ENCODE data around the gene ZNF200. TPM values are rescaled to one million over a fixed set of nuclear protein-coding genes. Genes with fewer than 3 reads are reported as not detected.
A peak's percentile ranks its signal among the peaks of the same experiment; 100 is the strongest.
"Not testable (repeated sequence)": the region's sequence is repeated elsewhere in the genome, so short reads cannot be mapped to it uniquely, and the experiment has no call there.

Gene ZNF200
- total and polyA plus RNA-seq, 2 of the 13 experiments (the other 11 are each of a cell fraction or from before 2014, with no cell fraction given): 3.5 to 16.5 TPM

DNA sequence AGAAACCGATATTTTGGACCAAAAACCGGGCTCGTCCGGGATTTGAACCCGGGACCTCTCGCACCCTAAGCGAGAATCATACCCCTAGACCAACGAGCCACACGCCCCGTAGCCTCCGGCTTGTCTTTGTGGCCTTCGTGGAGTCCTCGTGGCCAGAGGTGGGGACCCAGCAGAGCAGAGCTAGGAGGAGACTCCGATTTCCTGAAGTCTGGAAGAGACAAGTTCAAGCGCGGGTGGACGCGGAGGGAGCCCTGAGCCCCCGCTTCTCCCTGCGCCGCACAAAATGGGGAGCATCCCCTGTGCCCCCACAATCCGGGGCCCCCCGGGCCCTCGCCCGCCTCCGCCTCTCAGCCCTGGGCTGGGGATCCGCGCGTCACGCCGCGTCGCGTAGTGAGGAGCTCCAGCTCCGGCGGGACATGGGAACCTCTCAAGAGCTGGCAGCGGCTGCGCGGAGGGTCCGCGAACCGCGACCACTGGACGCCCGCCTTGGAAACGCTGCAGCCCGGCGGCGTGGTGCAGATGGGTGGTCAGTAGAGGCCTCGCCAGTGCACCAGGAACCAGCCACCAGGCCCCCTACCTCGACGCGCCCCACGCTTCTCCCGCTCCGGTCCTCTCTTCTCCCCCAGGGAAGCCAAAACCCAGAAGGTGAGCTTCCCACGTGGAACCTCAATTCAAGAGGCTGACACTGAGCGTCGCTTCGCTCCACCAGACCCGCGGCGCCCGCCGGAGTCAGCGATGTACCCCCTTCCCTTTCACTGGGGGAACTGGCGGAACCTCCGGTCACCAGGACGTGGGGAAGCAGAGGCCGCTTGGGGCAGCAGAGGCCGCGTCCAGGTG lies 52.1 kb downstream of the ZNF200 start (continued):
- TF ChIP-seq, protein P1, sequence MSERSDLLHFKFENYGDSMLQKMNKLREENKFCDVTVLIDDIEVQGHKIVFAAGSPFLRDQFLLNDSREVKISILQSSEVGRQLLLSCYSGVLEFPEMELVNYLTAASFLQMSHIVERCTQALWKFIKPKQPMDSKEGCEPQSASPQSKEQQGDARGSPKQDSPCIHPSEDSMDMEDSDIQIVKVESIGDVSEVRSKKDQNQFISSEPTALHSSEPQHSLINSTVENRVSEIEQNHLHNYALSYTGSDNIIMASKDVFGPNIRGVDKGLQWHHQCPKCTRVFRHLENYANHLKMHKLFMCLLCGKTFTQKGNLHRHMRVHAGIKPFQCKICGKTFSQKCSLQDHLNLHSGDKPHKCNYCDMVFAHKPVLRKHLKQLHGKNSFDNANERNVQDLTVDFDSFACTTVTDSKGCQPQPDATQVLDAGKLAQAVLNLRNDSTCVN (CRISPR knock-in tag; IDR thresholded peaks at IDR 0.05; ENCODE audit: borderline replicate concordance): no peak
- TF ChIP-seq GABPB1 (CRISPR knock-in tag; IDR thresholded peaks at IDR 0.05): peak; percentile 65
- TF ChIP-seq ZFP41 (CRISPR knock-in tag; IDR thresholded peaks at IDR 0.05; ENCODE audit: borderline replicate concordance): no peak
- no peak for TF ChIP-seq CEBPB (IDR thresholded peaks at IDR 0.05; ENCODE audit: borderline replicate concordance, low read depth, low read length)
- TF ChIP-seq ARNT (IDR thresholded peaks at IDR 0.05): no peak
- no peak for TF ChIP-seq KDM5A (IDR thresholded peaks at IDR 0.05; ENCODE audit: borderline replicate concordance, low read length)
- TF ChIP-seq, protein P2, sequence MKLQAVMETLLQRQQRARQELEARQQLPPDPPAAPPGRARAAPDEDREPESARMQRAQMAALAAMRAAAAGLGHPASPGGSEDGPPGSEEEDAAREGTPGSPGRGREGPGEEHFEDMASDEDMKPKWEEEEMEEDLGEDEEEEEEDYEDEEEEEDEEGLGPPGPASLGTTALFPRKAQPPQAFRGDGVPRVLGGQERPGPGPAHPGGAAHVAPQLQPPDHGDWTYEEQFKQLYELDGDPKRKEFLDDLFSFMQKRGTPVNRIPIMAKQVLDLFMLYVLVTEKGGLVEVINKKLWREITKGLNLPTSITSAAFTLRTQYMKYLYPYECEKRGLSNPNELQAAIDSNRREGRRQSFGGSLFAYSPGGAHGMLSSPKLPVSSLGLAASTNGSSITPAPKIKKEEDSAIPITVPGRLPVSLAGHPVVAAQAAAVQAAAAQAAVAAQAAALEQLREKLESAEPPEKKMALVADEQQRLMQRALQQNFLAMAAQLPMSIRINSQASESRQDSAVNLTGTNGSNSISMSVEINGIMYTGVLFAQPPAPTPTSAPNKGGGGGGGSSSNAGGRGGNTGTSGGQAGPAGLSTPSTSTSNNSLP (IDR thresholded peaks at IDR 0.05; ENCODE audit: low read depth, low read length): no peak
- no peak for TF ChIP-seq ZNF564 (CRISPR knock-in tag; IDR thresholded peaks at IDR 0.05)
- TF ChIP-seq ELF4 (CRISPR knock-in tag; IDR thresholded peaks at IDR 0.05; ENCODE audit: borderline replicate concordance): peak; percentile 74; the same call in 1 of the 2 replicates

DNA sequence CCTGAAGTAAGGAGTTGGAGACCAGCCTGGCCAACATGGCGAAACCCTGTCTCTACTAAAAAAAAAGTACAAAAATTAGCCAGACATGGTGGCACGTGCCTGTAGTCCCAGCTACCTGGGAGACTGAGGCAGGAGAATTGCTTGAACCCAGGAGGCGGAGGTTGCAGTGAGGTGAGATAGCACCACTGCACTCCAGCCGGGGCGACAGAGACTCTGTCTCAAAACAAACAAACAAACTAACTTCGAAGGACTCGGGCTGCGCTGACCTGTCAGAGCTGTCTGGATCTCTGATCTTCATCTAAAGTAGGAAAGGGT lies 52.7 kb downstream of the ZNF200 start:
- H3K9ac ChIP-seq (ENCODE audit: insufficient read depth, low read depth, low read length); CTCF ChIA-PET (ENCODE audit: low intra/inter-chr PET ratio, low total read pairs); H3K27me3 ChIP-seq (ENCODE audit: control insufficient read depth in 1 of 2, insufficient read depth in 2 of 2, low read length in 2 of 2); FAIRE-seq; in situ Hi-C loops (cut with HindIII; ENCODE audit: extremely low pct_ligation_motif_present, low pct_unique_long_range_greater_than_20kb); H3K9me3 ChIP-seq (ENCODE audit: low read length); BruUV-seq (replicated peaks); H2AFZ ChIP-seq (ENCODE audit: low read length); H3K27ac ChIP-seq (ENCODE audit: extremely low read length, insufficient read depth, low read length); DNase-seq (ENCODE audit: low spot score); ATAC-seq; H3K79me2 ChIP-seq (ENCODE audit: insufficient read depth, low read length); H4K20me1 ChIP-seq (ENCODE audit: insufficient read depth, low read length); H3K36me3 ChIP-seq (replicated peaks in 1 of 2; ENCODE audit: control insufficient read depth in 1 of 2, insufficient read depth in 2 of 2, low read length in 2 of 2); intact Hi-C loops (cut with micrococcal nuclease; ENCODE audit: unreplicated experiment): not testable (repeated sequence)
- H3K4me1 ChIP-seq (ENCODE audit: insufficient read depth, low read length): peaks cover 58% of the 10 kb centered on the region
- H3K4me3 ChIP-seq (replicated peaks in 1 of 3; ENCODE audit: insufficient read depth in 1 of 3, low read depth in 2 of 3, low read length in 3 of 3): peak overlapping the region in 2 of 3 experiments; percentile 72 to 83; a peak in 3 of 6 replicates
- 12% methylated on average over 5 of the region's 8 CpGs for WGBS (ENCODE audit: low lambda C conversion rate)
- POLR2A ChIA-PET: interaction anchor here (1.0 to 1.7 kb wide), 8 partner anchors 9 to 82 kb away, joined by 3 to 20 read pairs (median 4); partner anchors contain the start of gene ZNF213
- peak; percentile 55; the same call in 1 of the 2 replicates for TF ChIP-seq CHD4 (IDR thresholded peaks at IDR 0.05; ENCODE audit: borderline replicate concordance, low read length)
- peak; percentile 64; the same call in 1 of the 2 replicates for TF ChIP-seq ZNF878 (CRISPR knock-in tag; IDR thresholded peaks at IDR 0.05)
- H3K4me2 ChIP-seq (ENCODE audit: low read depth, low read length): peak overlapping the region; percentile 96

Measured in HepG2 (cell line).